HTR-8/SVneo (cell line): Measurements from ENCODE around the gene PCDHA6.
"Not testable (repeated sequence)": the region's sequence is repeated elsewhere in the genome, so short reads cannot be mapped to it uniquely, and the experiment has no call there.

Experiments
- DNase-seq: peaks from one replicate; pipeline ENCODE4 v3.0.0; 2011; ENCODE audit warnings: low spot score, mixed read lengths; ENCODE audit not compliant: insufficient read length
- FAIRE-seq: peaks from 2 replicates; lab custom pipeline; 2011; peaks lifted over from hg19 to GRCh38; lab: Jason Lieb, UNC

PCDHA6 gene

GRCh38 chr5:140857177-140857986 is 29.6 kb downstream of the PCDHA6 start:
- FAIRE-seq (no peak), DNase-seq (no peak)

GRCh38 chr5:140857987-140858240 is 30.2 kb downstream of the PCDHA6 start:
- DNase-seq (no peak), FAIRE-seq (no peak)

- no peak for FAIRE-seq
Measured at GRCh38 chr5:140862441-140863295, 34.9 kb downstream of the PCDHA6 start.

GRCh38 chr5:140868721-140869554 is 41.2 kb downstream of the PCDHA6 start, which contains the start of gene PCDHA11:
Gene PCDHA11, plus strand, starts transcription at chr5:140868957. Its CDS starts 147 bp downstream, at chr5:140869104.
- DNase-seq (peak; percentile 53), FAIRE-seq (no peak)

More at GRCh38 chr5:140862441-140863295, 34.9 kb downstream of the PCDHA6 start:
- DNase-seq: no peak

- DNase-seq (peak; percentile 60), FAIRE-seq (no peak)
Measured at GRCh38 chr5:140869555-140869886, 41.8 kb downstream of the PCDHA6 start.

GRCh38 chr5:140870221-140871201 is 42.8 kb downstream of the PCDHA6 start:
- FAIRE-seq (no peak), DNase-seq (no peak)

GRCh38 chr5:140875085-140876065 is 47.6 kb downstream of the PCDHA6 start, which contains the start of gene PCDHA12:
Gene PCDHA12, plus strand, starts transcription at chr5:140875308. Its CDS starts 165 bp downstream, at chr5:140875473.
- peak; percentile 51 for DNase-seq
- FAIRE-seq: no peak

- FAIRE-seq, DNase-seq: not testable (repeated sequence)
Measured at GRCh38 chr5:140876541-140877261, 48.9 kb downstream of the PCDHA6 start.

- DNase-seq (no peak), FAIRE-seq (no peak)
Measured at GRCh38 chr5:140877262-140877581, 49.5 kb downstream of the PCDHA6 start.
